Pancreas (tissue), 10 donors: Measurements from ENCODE around the gene RSPH6A. TPM values are rescaled to one million over a fixed set of nuclear protein-coding genes. Genes with fewer than 3 reads are reported as not detected.
A peak's percentile ranks its signal among the peaks of the same experiment; 100 is the strongest.
"Not testable (repeated sequence)": the region's sequence is repeated elsewhere in the genome, so short reads cannot be mapped to it uniquely, and the experiment has no call there.

ENCODE experiments used
- ATAC-seq, 4 donors: fragments of 200-7000 bp; cut with Tn5 transposase; one replicate each; pipeline versions ENCODE4 v1.8.0 to v1.9.1; 2020; ENCODE audit warnings: mild to moderate bottlenecking in 4 of 4, moderate library complexity in 4 of 4
- DNase-seq, 6 donors: peaks; one replicate each; pipeline ENCODE4 v3.0.0-alpha.2; 2020
- FAIRE-seq: peaks from 2 replicates; lab custom pipeline; 2012; peaks lifted over from hg19 to GRCh38; lab: Jason Lieb, UNC
- H3K27ac ChIP-seq, 4 donors: fragments of 200-600 bp; sonication (generic); 1 replicate in 3 of 4; 2 replicates in 1 of 4; pipeline versions ENCODE4 v1.5.0 to v1.8.0; 2020
- H3K27me3 ChIP-seq, 4 donors: fragments of 200-600 bp; one replicate each; pipeline ENCODE4 v1.8.0; 2021
- H3K36me3 ChIP-seq, 3 donors: fragments of 200-600 bp; sonication (generic) in 1 of 3; one replicate each; pipeline versions ENCODE4 v1.5.0 to v1.8.0; 2020 to 2021
- H3K4me1 ChIP-seq, 3 donors: fragments of 200-600 bp; one replicate each; pipeline ENCODE4 v1.8.0; 2021
- H3K4me3 ChIP-seq, 4 donors: fragments of 200-600 bp; sonication (generic) in 2 of 4; one replicate each; pipeline versions ENCODE4 v1.5.0 to v1.8.0; 2020 to 2021
- H3K9me3 ChIP-seq, 4 donors: fragments of 200-600 bp; one replicate each; pipeline ENCODE4 v1.8.0; 2021
- WGBS, 2 donors: extraction: QIAGEN DNeasy Blood & Tissue Kit; methylation state at CpG; one replicate each; pipeline ENCODE4 v1.1.7; 2013; 5-methylcytosine and 5-hydroxymethylcytosine counted together
- intact Hi-C, 3 donors: fragments of 100-400 bp; cut with DNase I; formaldehyde crosslinking; loops; one replicate each; pipeline versions ENCODE4 v1.11.1 to v1.14.2; 2022
- polyA plus RNA-seq, 2 donors: library from polyadenylated mRNA; stranded (reverse); fragments of 200-250 nt; gene quantifications; one replicate each; pipeline ENCODE4 v1.2.3, GENCODE V29; 2013
- total RNA-seq, 6 donors: library from RNA; stranded (reverse); fragmentation: NEBNext Ultra II Directional in 4 of 6; extraction: Animal tissue kit (Norgen Biotek cat#: 25700) in 4 of 6; gene quantifications; one replicate each; pipeline versions ENCODE4 v1.2.1 to v1.2.4, GENCODE V29; 2021 to 2023
- TF ChIP-seq, protein P1 (sequence below), 4 donors: fragments of 200-600 bp; sonication (generic) in 3 of 4; IDR thresholded peaks; one replicate each; pipeline versions ENCODE4 v1.5.0 to v1.8.0; 2021; ENCODE audit warnings: antibody characterized with exemption in 4 of 4
- donor health status: healthy with polysubstance abuse.
- donor health status: DM: no; HTN: no; CAD: no; lungs with moderate emphysema.
- donor health status: DM: no; HTN: no; CAD: no.
- donor health status: control.
- donor health status: control.
- donor health status: Bipolar disorder and iron deficiency.
- donor health status: DM: yes; HTN: yes; CAD: no.
- donor health status: DM: no; HTN: no; CAD: no.
- donor health status: DM: no; HTN: no; CAD: no.
- donor health status: DM: yes; HTN: yes; CAD: no.

The RSPH6A gene
- total and polyA plus RNA-seq, 8 donors: 0.08 TPM; not detected in 6

- ATAC-seq (no peak), FAIRE-seq (no peak), DNase-seq (peak in 2 of 6 donors; percentile 60 to 79)
- no peaks in the 10 kb centered on the region for H3K36me3 ChIP-seq
- H3K4me3 ChIP-seq: no peak overlapping the region
- TF ChIP-seq, protein P1, sequence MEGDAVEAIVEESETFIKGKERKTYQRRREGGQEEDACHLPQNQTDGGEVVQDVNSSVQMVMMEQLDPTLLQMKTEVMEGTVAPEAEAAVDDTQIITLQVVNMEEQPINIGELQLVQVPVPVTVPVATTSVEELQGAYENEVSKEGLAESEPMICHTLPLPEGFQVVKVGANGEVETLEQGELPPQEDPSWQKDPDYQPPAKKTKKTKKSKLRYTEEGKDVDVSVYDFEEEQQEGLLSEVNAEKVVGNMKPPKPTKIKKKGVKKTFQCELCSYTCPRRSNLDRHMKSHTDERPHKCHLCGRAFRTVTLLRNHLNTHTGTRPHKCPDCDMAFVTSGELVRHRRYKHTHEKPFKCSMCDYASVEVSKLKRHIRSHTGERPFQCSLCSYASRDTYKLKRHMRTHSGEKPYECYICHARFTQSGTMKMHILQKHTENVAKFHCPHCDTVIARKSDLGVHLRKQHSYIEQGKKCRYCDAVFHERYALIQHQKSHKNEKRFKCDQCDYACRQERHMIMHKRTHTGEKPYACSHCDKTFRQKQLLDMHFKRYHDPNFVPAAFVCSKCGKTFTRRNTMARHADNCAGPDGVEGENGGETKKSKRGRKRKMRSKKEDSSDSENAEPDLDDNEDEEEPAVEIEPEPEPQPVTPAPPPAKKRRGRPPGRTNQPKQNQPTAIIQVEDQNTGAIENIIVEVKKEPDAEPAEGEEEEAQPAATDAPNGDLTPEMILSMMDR (IDR thresholded peaks at IDR 0.05): no peak
- H3K4me1 ChIP-seq: peaks cover 0 to 7% (median 0%) of the 10 kb centered on the region in 3 donors
- no peak overlapping the region for H3K27ac ChIP-seq
- no peaks in the 10 kb centered on the region for H3K27me3 ChIP-seq
- intact Hi-C loops: no loop called here
- no peaks in the 10 kb centered on the region for H3K9me3 ChIP-seq
- WGBS, 2 donors: 78 to 80% methylated on average over 8 of the region's 8 CpGs
Observed at GRCh38 chr19:45800070-45800553, 15.0 kb downstream of the RSPH6A start.

- H3K27ac ChIP-seq, H3K36me3 ChIP-seq, H3K27me3 ChIP-seq, DNase-seq, H3K9me3 ChIP-seq, FAIRE-seq, H3K4me1 ChIP-seq, H3K4me3 ChIP-seq, intact Hi-C loops: not testable (repeated sequence)
- peak in 1 of 4 donors; percentile 6 for ATAC-seq
- WGBS, 2 donors: 74 to 83% methylated on average over 5 of the region's 5 CpGs
Observed at GRCh38 chr19:45799541-45799940, 15.6 kb downstream of the RSPH6A start.

- peaks cover 0 to 7% (median 0%) of the 10 kb centered on the region in 3 donors for H3K4me1 ChIP-seq
- WGBS, 2 donors: 3 to 4% methylated on average over 10 of the region's 10 CpGs
- TF ChIP-seq, protein P1 (IDR thresholded peaks at IDR 0.05): peak; percentile 60 to 91 (median 82)
- FAIRE-seq (no peak), DNase-seq (peak in 3 of 6 donors; percentile 46 to 79 (median 75)), ATAC-seq (peak; percentile 75 to 95 (median 90))
- no peaks in the 10 kb centered on the region for H3K36me3 ChIP-seq
- no peak overlapping the region for H3K27ac ChIP-seq
- H3K9me3 ChIP-seq: no peaks in the 10 kb centered on the region
- no peaks in the 10 kb centered on the region for H3K27me3 ChIP-seq
- H3K4me3 ChIP-seq: no peak overlapping the region
- intact Hi-C loops: no loop called here
Observed at GRCh38 chr19:45798995-45799517, 16.1 kb downstream of the RSPH6A start.

DNA sequence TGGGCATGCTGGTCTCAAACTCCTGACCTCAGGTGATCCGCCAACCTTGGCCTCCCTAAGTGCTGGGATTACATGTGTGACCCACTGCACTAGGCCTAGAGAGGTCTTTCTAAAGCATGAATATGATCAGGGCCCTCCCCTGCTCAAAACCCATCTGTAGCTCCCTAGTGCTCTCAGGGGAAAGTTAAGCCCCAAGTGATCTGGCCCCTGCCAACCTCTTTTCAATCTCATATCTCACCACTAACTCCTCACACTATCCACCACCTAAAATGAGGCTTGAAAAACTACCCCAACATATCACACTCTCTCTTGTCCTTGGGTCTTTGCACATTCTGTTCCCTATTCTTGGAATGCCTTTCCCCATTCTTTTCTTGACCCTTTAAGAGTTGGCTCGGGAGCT lies 20.5 kb downstream of the RSPH6A start:
- Histone ChIP-seq H3K27me3 (no peaks in the 10 kb centered on the region), H3K27ac (no peak overlapping the region), H3K36me3 (no peaks in the 10 kb centered on the region), H3K4me1 (peaks cover 7 to 9% (median 8%) of the 10 kb centered on the region in 3 donors), H3K9me3 (no peaks in the 10 kb centered on the region), H3K4me3 (no peak overlapping the region)
- no peak for FAIRE-seq
- intact Hi-C loops: no loop called here
- TF ChIP-seq, protein P1 (IDR thresholded peaks at IDR 0.05): no peak
- ATAC-seq: no peak
- DNase-seq: no peak
- 63 to 86% methylated on average over 2 of the region's 2 CpGs for WGBS, 2 donors

GRCh38 chr19:45793876-45794275 lies 21.2 kb downstream of the RSPH6A start:
- FAIRE-seq: no peak
- Histone ChIP-seq H3K27ac (no peak overlapping the region), H3K36me3 (peaks cover 0 to 4% (median 0%) of the 10 kb centered on the region in 3 donors), H3K4me3 (no peak overlapping the region), H3K4me1 (peaks cover 2 to 9% (median 8%) of the 10 kb centered on the region in 3 donors), H3K9me3 (no peaks in the 10 kb centered on the region), H3K27me3 (no peaks in the 10 kb centered on the region)
- no peak for DNase-seq
- intact Hi-C loops: no loop called here
- WGBS, 2 donors: 34 to 53% methylated on average over 6 of the region's 6 CpGs
- no peak for ATAC-seq
- TF ChIP-seq, protein P1 (IDR thresholded peaks at IDR 0.05): no peak
